ENCODE data around the gene NOP14.
"Not testable (repeated sequence)": the region's sequence is repeated elsewhere in the genome, so short reads cannot be mapped to it uniquely, and the experiment has no call there.

The NOP14 gene

DNA sequence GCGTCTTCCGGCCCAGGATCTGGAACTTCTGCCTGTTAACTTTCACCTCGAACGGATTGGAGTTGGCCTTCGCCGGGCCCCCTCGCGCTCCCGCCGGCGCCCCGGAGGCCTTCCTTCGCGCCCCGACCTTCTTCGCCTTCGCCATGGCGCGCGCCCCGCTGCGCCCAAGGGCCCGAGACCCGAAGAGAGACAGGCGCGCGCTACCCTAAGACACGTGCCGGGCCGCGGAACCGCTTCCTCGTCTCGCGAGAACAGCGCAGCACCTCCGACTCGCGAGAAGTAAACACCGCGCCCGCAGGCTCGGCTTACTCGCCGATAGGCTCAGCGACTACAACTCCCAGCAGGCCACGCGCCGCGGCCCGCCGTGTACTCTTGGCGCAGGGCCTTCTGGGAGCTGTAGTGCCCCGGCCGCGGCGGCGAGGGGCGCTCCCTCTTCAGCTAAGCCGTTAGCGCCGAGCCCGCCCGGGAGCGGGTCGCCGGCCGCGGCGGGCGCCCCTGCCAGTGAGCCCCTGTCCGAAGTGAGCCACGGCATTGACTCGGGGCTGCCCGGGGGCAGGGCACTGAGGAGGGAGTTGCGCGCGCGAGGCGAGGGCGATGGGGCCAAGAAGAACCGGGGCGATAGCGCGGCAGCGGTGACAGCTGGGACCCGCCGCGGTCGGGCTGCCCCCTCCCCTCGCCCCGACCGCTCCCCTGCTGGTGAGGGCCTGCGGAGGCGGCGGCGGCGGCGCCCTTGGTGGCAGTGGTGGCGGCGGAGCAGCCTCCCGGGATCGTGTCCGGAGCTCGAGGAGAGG lies at the start of gene NOP14, which contains the start of gene GRK4:
Gene NOP14 (minus strand): TSS at position 232 of the 791 bp plus-strand sequence. CDS start 87 bp downstream, at position 145.
Gene GRK4 (plus strand): TSS at position 397 of the 791 bp plus-strand sequence. CDS start 500 bp downstream, outside the sequence.
- peak; percentile 84 to 96 (median 93) for DNase-seq

DNA sequence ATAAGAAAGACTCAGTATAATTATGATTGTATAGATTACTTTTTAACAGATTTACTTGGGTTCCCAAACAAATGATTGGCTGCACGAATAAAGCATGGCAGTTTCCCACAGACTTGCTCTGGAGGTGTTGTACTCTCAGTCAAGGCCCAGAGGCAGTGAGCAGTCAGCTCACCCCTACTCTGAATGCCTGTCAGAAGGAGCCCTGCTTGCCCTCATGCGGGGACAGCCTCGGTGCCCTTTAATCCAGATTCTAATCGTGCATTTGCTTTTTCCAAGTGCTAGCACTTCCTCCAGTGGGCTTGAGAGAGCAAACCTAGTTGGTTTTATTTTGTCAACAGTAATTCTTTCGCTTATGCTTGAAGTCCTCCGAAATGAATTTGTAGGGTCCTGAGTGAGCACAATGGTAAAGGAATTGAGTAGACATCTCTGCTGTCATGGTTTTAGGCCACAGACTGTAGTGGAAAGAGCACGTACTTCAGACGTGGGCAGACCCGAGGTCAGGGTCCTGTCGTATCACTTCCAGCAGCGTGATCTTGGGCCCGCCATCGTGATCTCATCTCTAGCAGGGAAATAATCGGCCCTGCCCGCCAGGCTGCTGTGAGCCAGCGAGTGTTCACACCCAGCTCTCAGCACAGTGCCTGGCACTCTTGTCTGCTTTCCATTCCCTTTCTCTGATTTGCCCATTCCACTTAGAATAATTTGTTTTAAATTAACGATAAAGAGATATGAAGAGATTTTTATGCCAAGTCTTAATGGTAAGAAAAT lies 48.4 kb upstream of the NOP14 start:
- DNase-seq = no peak

GRCh38 chr4:3010998-3011397 lies 47.8 kb upstream of the NOP14 start:
- DNase-seq = no peak

GRCh38 chr4:3010577-3010976 lies 47.4 kb upstream of the NOP14 start:
- no peak for DNase-seq

- DNase-seq = no peak
Observed at GRCh38 chr4:3009422-3009821, 46.2 kb upstream of the NOP14 start.

DNA sequence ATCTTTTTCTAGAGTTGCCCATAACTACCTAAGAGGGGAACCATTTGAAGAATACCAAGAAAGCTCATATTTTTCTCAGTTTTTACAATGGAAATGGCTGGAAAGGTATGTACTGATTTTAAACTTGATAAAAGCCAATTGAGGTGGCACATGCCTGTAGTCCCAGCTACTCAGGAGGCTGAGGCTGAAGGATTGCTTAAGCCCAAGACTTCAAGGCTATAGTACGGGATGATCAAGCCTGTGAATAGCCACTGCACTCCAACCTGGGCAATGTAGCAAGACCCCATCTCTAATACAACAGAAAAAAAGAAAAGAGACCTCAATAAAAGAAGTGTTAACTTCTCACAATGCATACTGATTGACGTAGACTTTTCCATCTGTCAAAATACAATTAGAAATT lies 44.5 kb upstream of the NOP14 start:
- DNase-seq = no peak

GRCh38 chr4:2996415-2996814 lies 33.2 kb upstream of the NOP14 start:
- no peak for DNase-seq

DNA sequence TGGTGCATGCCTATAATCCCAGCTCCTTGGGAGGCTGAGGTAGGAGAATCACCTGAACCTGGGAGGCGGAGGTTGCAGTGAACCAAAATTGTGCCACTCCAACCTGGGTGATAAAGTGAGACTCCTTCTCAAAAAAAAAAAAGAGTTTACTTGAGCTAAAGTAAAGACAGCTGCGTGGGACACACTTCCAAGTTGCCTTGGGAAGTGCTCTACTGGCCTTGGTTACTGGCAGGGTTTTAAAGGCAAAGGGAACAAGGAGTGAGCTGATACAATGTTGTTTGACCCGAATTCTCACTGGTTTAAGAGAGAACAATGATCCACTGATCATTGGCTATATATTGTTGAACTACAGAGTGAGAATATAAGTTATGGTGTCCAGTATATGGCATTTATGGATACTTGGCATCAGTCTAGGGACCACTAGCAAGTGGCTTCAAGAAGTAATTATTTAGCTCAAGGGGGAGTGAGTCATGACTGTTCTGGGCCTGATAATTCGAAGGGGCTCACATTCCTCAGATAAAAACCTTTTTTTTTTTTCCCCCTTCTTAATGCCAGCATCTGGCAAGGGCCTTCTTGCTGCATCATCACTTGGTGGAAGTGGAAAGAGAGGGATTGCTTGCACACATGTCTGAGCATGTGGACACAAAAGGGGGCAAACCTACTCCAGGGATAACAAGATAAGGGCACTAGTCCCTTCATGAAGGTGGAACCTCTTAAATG lies 32.5 kb upstream of the NOP14 start:
- DNase-seq = no peak

DNA sequence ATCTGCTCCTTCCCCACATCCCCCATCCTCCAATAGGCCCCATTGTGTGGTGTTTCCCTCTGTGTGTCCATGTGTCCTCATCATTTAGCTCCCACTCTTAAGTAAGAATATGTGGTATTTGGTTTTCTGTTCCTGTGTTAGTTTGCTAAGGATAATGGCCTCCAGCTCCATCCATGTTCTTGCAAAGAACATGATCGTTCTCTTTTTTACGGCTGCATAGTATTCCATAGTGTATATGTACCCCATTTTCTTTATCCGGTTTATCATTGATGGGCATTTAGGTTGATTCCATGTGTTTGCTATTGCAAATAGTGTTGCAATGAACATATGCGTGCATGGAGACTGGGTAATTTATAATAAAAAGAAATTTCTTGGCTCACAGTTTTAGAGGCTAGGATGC lies 31.7 kb upstream of the NOP14 start:
- no peak for DNase-seq

- no peak for DNase-seq
Observed at GRCh38 chr4:2991243-2991642, 28.0 kb upstream of the NOP14 start.

GRCh38 chr4:2983715-2984114 lies 20.5 kb upstream of the NOP14 start:
- not testable (repeated sequence) for DNase-seq

DNA sequence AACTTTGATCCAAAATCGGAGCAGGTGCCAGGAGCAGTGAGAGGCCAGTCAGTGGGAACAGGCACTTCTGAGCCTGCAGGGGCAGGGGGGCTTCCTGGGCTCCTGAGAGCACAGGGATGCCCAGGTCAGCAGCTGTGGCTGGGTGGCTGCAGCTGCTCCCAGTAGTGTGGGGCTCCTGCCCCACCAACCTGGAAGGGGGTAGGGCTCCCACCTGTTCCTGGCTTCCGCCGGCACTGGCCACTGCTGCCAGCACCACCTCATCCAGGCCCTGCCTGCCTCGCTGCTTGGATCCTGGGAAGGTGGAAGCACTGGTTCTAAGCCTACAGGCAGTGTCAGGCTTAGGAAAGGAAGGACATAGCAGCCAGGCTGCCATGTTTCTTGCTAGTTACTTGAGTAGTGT lies 18.8 kb upstream of the NOP14 start:
- DNase-seq = no peak

GRCh38 chr4:2981256-2981819 lies 18.1 kb upstream of the NOP14 start:
- DNase-seq = no peak

GRCh38 chr4:2977211-2978088 lies 14.2 kb upstream of the NOP14 start:
- DNase-seq = no peak

DNA sequence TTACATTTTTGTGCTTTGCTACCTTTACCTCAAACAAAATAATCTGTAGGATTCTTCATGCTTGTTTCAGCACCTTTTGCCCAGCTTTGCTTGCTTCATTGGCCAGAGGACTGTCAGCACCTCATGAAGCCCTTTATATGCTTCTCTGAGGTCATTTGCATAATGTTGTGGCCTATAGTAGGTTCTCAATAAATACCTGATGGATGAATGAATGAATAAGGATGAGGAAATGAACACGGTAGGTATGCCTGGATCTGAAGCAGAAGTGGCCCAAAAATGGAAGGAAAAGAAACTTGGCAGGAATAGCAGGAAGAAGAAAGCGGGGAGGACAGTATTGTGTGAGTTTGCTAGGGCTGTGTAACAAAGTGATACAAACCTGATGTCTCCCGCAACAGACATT lies 8.1 kb upstream of the NOP14 start:
- no peak for DNase-seq

GRCh38 chr4:2968381-2968780 lies 5.2 kb upstream of the NOP14 start:
- no peak for DNase-seq

- no peak for DNase-seq
Observed at GRCh38 chr4:2965262-2965661, 2.1 kb upstream of the NOP14 start.

GRCh38 chr4:2964706-2965258 lies 1.6 kb upstream of the NOP14 start:
- no peak for DNase-seq

DNA sequence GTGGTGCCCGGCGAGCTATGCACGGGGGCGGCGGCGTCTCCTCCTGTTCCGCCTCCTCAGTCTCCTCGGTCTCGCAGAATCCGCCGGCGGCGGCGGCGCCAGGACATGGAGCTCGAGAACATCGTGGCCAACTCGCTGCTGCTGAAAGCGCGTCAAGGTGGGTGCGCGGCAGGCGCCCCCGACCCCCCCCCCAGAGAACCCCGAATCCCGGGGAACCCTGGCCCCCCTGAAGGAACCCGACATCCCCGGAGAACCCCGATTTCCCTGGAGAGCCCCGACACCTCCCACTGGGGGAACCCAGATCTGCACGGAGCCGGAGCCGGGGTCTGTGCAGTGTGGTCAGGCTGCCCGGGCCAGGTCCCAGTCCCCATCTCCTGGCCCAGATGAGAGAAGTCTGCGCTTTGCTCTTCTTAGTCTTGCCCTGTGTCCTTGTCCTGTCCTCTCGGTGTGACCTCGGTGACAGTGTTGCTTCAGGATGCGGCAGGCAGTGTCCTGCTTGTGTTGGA lies 813 bp upstream of the NOP14 start:
- no peak for DNase-seq

GRCh38 chr4:2962614-2963174 lies 512 bp downstream of the NOP14 start:
- no peak for DNase-seq

DNA sequence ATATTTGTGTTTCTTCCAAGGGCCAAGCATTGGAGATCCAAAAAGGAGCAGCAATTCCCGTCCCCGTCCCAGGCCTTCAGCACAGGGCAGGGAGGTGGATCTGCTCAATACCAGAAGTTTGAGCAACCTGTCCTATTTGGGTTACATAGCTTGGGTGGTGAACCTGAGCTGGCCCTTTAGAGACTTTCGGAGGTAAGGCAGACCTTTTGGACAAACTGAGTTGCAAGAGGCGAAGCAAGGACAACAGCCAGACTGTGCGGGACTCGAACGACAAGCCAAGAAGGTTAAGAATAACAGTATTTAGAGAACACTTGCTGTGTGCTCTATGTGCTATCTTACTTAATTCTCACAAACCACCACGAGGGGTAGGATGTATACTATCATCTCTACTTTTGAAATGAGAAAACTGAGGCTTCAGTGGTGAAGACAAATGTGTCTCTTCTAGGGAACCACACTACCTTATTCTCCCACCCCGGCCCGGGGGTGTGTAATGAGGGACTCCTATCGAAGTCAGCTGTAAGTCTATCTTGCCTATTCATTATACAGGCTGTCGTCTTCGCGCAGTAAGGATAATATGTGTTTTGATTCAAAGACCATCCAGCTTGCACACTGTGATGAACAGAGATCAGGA lies 1.3 kb downstream of the NOP14 start:
- no peak for DNase-seq

All from activated naive CD4-positive, alpha-beta T cell (primary cell).